ENCODE measurements around the gene TRAF1. TPM values are rescaled to one million over a fixed set of nuclear protein-coding genes. Genes with fewer than 3 reads are reported as not detected.

The TRAF1 gene
- total RNA-seq, 1 experiment from 2014 or later, result 1.6 TPM

GRCh38 chr9:120944434-120944843 lies 17.8 kb upstream of the TRAF1 start:
- DNase-seq, result no peak
- no peak overlapping the region for H3K4me3 Mint-ChIP-seq (ENCODE audit: low read depth, unreplicated experiment)
- H3K9me3 Mint-ChIP-seq (ENCODE audit: low read depth, unreplicated experiment), result no peaks in the 10 kb centered on the region
- H3K36me3 Mint-ChIP-seq (ENCODE audit: insufficient read depth, unreplicated experiment), result no peaks in the 10 kb centered on the region
- H3K4me1 Mint-ChIP-seq (ENCODE audit: low read depth, unreplicated experiment), result no peaks in the 10 kb centered on the region
- BruUV-seq (replicated peaks), result no TSS peak
- no peak for TF ChIP-seq CTCF (IDR thresholded peaks at IDR 0.05; ENCODE audit: unreplicated experiment)
- CTCF ChIA-PET, result no interaction called here
- intact Hi-C loops (cut with micrococcal nuclease; ENCODE audit: unreplicated experiment), result no loop called here
- H3K27me3 Mint-ChIP-seq (ENCODE audit: unreplicated experiment), result peaks cover 16% of the 10 kb centered on the region
- H3K27ac Mint-ChIP-seq (ENCODE audit: unreplicated experiment), result no peak overlapping the region

DNA sequence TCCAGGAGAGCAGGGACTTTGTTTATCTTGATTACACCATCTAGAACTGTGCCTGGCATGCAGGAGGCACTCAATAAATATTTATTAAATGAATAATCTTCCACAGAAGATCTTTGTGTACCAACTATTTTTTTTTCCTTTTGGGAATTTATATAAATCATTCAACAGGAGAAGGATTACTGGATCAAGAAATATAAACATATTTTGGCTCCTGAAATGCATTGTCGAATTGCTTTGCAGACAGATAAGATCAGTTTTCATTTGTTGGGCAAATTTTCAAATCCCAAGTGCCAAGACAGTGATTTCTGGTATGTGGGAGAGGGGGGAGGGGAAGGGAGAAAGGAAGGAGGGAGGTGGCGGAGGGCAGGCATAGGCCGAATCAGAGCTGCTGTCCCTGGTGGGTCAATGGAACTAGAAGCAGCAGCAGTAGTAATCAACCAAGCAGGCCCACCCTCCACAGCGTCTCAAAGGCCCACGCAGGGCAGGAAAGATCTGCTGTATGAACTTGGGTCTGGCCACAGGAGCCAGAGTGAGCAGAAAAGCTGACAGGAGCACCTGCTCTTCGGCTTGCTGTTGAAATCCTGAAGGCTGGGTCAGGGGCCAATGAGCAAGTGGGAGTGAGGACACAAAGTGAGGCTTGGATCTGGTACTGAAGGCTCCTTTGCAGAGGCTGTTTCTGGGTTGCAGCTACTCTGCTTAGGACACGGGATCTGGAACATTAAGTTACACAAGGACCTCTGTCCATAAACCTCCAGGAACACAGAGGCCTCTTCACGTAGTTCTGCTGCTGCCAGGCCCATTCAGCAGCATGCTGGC lies 15.8 kb upstream of the TRAF1 start:
- Mint-ChIP-seq H3K4me3 (ENCODE audit: low read depth, unreplicated experiment) (no peak overlapping the region), H3K27me3 (ENCODE audit: unreplicated experiment) (peaks cover 27% of the 10 kb centered on the region), H3K4me1 (ENCODE audit: low read depth, unreplicated experiment) (no peaks in the 10 kb centered on the region), H3K9me3 (ENCODE audit: low read depth, unreplicated experiment) (no peaks in the 10 kb centered on the region), H3K36me3 (ENCODE audit: insufficient read depth, unreplicated experiment) (no peaks in the 10 kb centered on the region), H3K27ac (ENCODE audit: unreplicated experiment) (no peak overlapping the region)
- BruUV-seq (replicated peaks), result no TSS peak
- DNase-seq, result no peak
- intact Hi-C loops (cut with micrococcal nuclease; ENCODE audit: unreplicated experiment), result no loop called here
- TF ChIP-seq CTCF (IDR thresholded peaks at IDR 0.05; ENCODE audit: unreplicated experiment), result no peak
- CTCF ChIA-PET, result no interaction called here

DNA sequence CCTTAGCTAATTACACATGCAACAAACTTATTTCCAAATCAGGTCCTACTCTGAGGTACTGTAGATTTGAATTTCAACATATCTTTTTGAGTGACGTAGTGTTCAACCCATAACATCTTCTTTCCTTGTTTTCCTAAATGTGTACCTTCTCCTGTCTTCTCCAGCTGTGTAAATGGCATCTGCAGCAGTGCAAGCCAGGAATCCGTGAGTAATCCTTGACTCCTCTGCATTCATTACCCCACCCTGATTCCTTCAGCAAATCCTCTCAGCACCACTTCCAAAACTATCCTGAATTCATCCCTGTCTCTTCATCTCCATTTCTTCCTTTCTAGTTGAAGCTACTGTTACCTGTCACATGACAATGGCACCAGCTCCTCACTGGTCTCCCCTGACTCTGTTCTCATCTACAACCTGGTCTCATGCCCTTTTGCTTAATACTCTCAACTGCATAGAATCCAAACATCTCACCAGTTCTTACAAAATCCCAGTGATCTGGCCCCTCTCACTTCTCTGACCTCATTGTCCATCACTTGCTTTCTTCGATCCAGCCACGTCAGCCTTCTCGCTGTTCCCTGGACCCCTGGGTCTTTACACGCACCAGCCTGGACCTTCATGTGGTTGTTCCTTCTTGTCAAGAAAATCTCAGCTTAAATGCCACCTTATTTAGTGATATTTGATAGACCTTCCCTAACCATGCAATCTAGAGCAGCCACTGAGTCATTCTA lies 14.6 kb upstream of the TRAF1 start:
- CTCF ChIA-PET, result no interaction called here
- no TSS peak for BruUV-seq (replicated peaks)
- peaks cover 27% of the 10 kb centered on the region for H3K27me3 Mint-ChIP-seq (ENCODE audit: unreplicated experiment)
- DNase-seq, result no peak
- H3K27ac Mint-ChIP-seq (ENCODE audit: unreplicated experiment), result no peak overlapping the region
- intact Hi-C loops (cut with micrococcal nuclease; ENCODE audit: unreplicated experiment), result no loop called here
- H3K4me1 Mint-ChIP-seq (ENCODE audit: low read depth, unreplicated experiment), result peaks cover 1% of the 10 kb centered on the region
- H3K4me3 Mint-ChIP-seq (ENCODE audit: low read depth, unreplicated experiment), result no peak overlapping the region
- H3K9me3 Mint-ChIP-seq (ENCODE audit: low read depth, unreplicated experiment), result no peaks in the 10 kb centered on the region
- H3K36me3 Mint-ChIP-seq (ENCODE audit: insufficient read depth, unreplicated experiment), result peaks cover 6% of the 10 kb centered on the region
- TF ChIP-seq CTCF (IDR thresholded peaks at IDR 0.05; ENCODE audit: unreplicated experiment), result no peak

GRCh38 chr9:120940573-120940972 lies 14.0 kb upstream of the TRAF1 start:
- no peak for TF ChIP-seq CTCF (IDR thresholded peaks at IDR 0.05; ENCODE audit: unreplicated experiment)
- Mint-ChIP-seq H3K27me3 (ENCODE audit: unreplicated experiment) (peaks cover 27% of the 10 kb centered on the region), H3K4me3 (ENCODE audit: low read depth, unreplicated experiment) (no peak overlapping the region), H3K9me3 (ENCODE audit: low read depth, unreplicated experiment) (no peaks in the 10 kb centered on the region), H3K27ac (ENCODE audit: unreplicated experiment) (no peak overlapping the region), H3K36me3 (ENCODE audit: insufficient read depth, unreplicated experiment) (peaks cover 6% of the 10 kb centered on the region), H3K4me1 (ENCODE audit: low read depth, unreplicated experiment) (peaks cover 8% of the 10 kb centered on the region)
- no peak for DNase-seq
- intact Hi-C loops (cut with micrococcal nuclease; ENCODE audit: unreplicated experiment), result no loop called here
- no TSS peak for BruUV-seq (replicated peaks)
- CTCF ChIA-PET, result no interaction called here

All from Calu3 (cell line).